Chondrocyte (in vitro differentiated cells): ENCODE measurements around the gene GIGYF1. TPM values are rescaled to one million over a fixed set of nuclear protein-coding genes. Genes with fewer than 3 reads are reported as not detected.

Source experiments
- DNase-seq: peaks from one replicate; pipeline ENCODE4 v3.0.0; 2021; ENCODE audit warnings: mixed read lengths, low spot score
- H3K27ac Mint-ChIP-seq: one replicate; pipeline ENCODE4 v1.8.0; 2021; ENCODE audit warnings: mild to moderate bottlenecking, moderate library complexity, mixed read lengths; ENCODE audit not compliant: unreplicated experiment
- H3K27me3 Mint-ChIP-seq: 2 replicates; pipeline ENCODE4 v1.8.0; 2021; ENCODE audit warnings: low read depth, mixed read lengths
- H3K36me3 Mint-ChIP-seq: 2 replicates; pipeline ENCODE4 v1.8.0; 2021; ENCODE audit warnings: low read depth, mixed read lengths
- H3K4me1 Mint-ChIP-seq: 2 replicates; pipeline ENCODE4 v1.8.0; 2021; ENCODE audit warnings: low read depth, mild to moderate bottlenecking, mixed read lengths
- H3K4me3 Mint-ChIP-seq: one replicate; pipeline ENCODE4 v1.8.0; 2021; ENCODE audit warnings: mild to moderate bottlenecking, moderate library complexity, mixed read lengths; ENCODE audit not compliant: unreplicated experiment
- H3K9me3 Mint-ChIP-seq: 2 replicates; pipeline ENCODE4 v1.8.0; 2021; ENCODE audit warnings: low read depth, mixed read lengths
- total RNA-seq: library from RNA; stranded (reverse); gene quantifications from 3 replicates; pipeline ENCODE4 v1.2.1, GENCODE V29; 2021
- TF ChIP-seq, protein P1 (sequence below): fragments of 200-600 bp; sonication (generic); IDR thresholded peaks from 2 replicates; pipeline ENCODE4 v1.5.0; 2021; ENCODE audit warnings: antibody characterized with exemption, mild to moderate bottlenecking, moderate library complexity

GIGYF1 gene
- total RNA-seq, 1 donor from 2014 or later: 32.8 TPM

DNA sequence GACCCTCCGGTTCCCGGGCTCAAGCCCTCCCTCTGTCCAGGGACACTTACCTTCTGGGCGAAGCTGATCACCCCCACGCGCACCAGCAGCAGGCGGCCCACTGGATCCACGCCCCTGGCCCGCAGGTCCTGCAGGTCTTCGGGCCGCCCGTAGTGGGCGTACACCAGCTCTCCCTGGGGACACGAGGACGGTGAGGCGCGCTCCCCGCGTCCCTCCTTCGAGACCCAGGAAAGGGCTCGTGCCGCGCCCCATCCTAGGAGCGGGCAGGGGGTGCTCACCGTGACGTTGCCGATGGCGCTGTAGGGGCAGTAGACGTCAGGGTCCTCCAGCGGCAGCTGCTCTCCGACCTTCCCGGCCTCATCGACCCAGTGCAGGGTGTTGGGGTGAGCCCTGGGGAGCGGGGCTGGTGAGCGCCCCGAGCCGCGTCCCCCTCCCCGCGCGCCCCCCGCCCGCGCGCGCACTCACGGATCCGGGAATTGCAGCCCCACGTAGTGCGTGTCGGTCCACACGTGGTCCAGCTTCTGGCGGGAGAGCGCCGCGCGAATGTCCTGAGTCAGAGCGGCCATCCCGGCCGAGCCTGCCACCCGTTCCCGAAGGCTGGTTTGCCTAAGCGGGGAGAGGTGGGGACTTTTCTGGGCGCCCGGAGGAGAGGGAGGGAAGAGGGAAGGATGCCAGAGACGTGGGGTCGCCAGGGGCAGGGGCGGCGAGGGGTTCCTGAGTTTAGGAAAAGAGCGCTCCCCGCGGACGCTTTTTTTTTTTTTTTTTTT lies 60.9 kb downstream of the GIGYF1 start:
- H3K4me1 Mint-ChIP-seq: peaks cover 3% of the 10 kb centered on the region
- TF ChIP-seq, protein P1, sequence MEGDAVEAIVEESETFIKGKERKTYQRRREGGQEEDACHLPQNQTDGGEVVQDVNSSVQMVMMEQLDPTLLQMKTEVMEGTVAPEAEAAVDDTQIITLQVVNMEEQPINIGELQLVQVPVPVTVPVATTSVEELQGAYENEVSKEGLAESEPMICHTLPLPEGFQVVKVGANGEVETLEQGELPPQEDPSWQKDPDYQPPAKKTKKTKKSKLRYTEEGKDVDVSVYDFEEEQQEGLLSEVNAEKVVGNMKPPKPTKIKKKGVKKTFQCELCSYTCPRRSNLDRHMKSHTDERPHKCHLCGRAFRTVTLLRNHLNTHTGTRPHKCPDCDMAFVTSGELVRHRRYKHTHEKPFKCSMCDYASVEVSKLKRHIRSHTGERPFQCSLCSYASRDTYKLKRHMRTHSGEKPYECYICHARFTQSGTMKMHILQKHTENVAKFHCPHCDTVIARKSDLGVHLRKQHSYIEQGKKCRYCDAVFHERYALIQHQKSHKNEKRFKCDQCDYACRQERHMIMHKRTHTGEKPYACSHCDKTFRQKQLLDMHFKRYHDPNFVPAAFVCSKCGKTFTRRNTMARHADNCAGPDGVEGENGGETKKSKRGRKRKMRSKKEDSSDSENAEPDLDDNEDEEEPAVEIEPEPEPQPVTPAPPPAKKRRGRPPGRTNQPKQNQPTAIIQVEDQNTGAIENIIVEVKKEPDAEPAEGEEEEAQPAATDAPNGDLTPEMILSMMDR: peak; percentile 63
- H3K36me3 Mint-ChIP-seq: no peaks in the 10 kb centered on the region
- H3K27me3 Mint-ChIP-seq: peaks cover 9% of the 10 kb centered on the region
- no peak for DNase-seq
- H3K4me3 Mint-ChIP-seq: peak overlapping the region; percentile 80
- H3K9me3 Mint-ChIP-seq: no peaks in the 10 kb centered on the region
- peak overlapping the region; percentile 63 for H3K27ac Mint-ChIP-seq

DNA sequence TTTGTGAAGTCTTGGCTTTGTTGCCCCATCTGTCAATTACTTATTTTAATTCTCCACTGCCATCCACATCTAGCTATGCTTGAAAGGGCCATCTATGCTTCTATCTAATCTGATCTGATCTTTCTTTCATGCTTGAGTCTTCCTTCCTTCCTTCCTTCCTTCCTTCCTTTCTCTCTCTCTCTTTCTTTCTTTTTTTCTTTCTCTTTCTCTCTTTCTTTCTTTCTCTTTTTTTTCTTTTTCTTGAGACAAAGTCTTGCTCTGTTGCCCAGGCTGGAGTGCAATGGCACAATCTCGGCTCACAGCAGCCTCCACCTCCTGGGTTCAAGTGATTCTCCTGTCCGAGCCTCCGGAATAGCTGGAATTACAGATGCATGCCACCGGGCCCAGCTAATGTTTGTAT lies 64.0 kb downstream of the GIGYF1 start:
- Mint-ChIP-seq H3K27me3 (peaks cover 7% of the 10 kb centered on the region), H3K4me3 (no peak overlapping the region), H3K27ac (no peak overlapping the region), H3K4me1 (peaks cover 10% of the 10 kb centered on the region), H3K36me3 (no peaks in the 10 kb centered on the region), H3K9me3 (no peaks in the 10 kb centered on the region)
- DNase-seq: no peak
- TF ChIP-seq, protein P1: no peak

Other genes starting within 250 kb of the GIGYF1 start
- gene SPACDR, start 230.0 kb downstream of the GIGYF1 start, total RNA-seq: 0.42 to 0.87 TPM in 2 of 3 replicates, not detected in the other
- gene TSC22D4, start 215.0 kb downstream of the GIGYF1 start, total RNA-seq: 24.0 to 34.1 TPM (median 33.0 TPM) in 3 replicates
- 0.77 to 0.95 TPM (median 0.87 TPM) in 3 replicates for gene NYAP1, start 210.3 kb downstream of the GIGYF1 start, total RNA-seq
- 7.7 to 8.2 TPM (median 7.8 TPM) in 3 replicates for gene AGFG2, start 155.0 kb downstream of the GIGYF1 start, total RNA-seq
- gene SAP25, start 120.3 kb downstream of the GIGYF1 start, total RNA-seq: 0.70 to 1.1 TPM in 2 of 3 replicates, not detected in the other
- gene LRCH4, start 108.1 kb downstream of the GIGYF1 start, total RNA-seq: 42.0 to 45.8 TPM (median 43.9 TPM) in 3 replicates
- 0.57 to 1.2 TPM (median 0.82 TPM) in 3 replicates for gene FBXO24, start 107.9 kb downstream of the GIGYF1 start, total RNA-seq
- gene PCOLCE, start 91.9 kb downstream of the GIGYF1 start, total RNA-seq: 153 to 203 TPM (median 153 TPM) in 3 replicates
- gene MOSPD3, start 81.7 kb downstream of the GIGYF1 start, total RNA-seq: 13.9 to 17.5 TPM (median 17.3 TPM) in 3 replicates
- 0.87 to 2.1 TPM (median 1.8 TPM) in 3 replicates for gene TFR2, start 52.7 kb downstream of the GIGYF1 start, total RNA-seq
- gene ACTL6B, start 37.8 kb downstream of the GIGYF1 start, total RNA-seq: not detected in 3 replicates
- gene GNB2, start 20.5 kb downstream of the GIGYF1 start, total RNA-seq: 191 to 204 TPM (median 202 TPM) in 3 replicates
- gene POP7, start 11.9 kb upstream of the GIGYF1 start, total RNA-seq: 24.2 to 31.8 TPM (median 25.5 TPM) in 3 replicates
- not detected in 3 replicates for gene EPO, start 26.2 kb upstream of the GIGYF1 start, total RNA-seq
- not detected in 3 replicates for gene ZAN, start 39.3 kb upstream of the GIGYF1 start, total RNA-seq
- 56.6 to 60.7 TPM (median 59.5 TPM) in 3 replicates for gene EPHB4, start 133.3 kb upstream of the GIGYF1 start, total RNA-seq
- 23.5 to 26.6 TPM (median 26.0 TPM) in 3 replicates for gene SLC12A9, start 158.5 kb upstream of the GIGYF1 start, total RNA-seq
- gene TRIP6, start 173.1 kb upstream of the GIGYF1 start, total RNA-seq: 91.6 to 104 TPM (median 98.4 TPM) in 3 replicates
- gene SRRT, start 180.9 kb upstream of the GIGYF1 start, total RNA-seq: 104 to 138 TPM (median 105 TPM) in 3 replicates
- 4.1 to 5.0 TPM (median 4.3 TPM) in 3 replicates for gene UFSP1, start 195.5 kb upstream of the GIGYF1 start, total RNA-seq
- gene ACHE, start 201.6 kb upstream of the GIGYF1 start, total RNA-seq: 1.4 to 2.9 TPM (median 2.6 TPM) in 3 replicates